ENCODE results near the gene HLA-C. TPM values are rescaled to one million over a fixed set of nuclear protein-coding genes. Genes with fewer than 3 reads are reported as not detected.
A peak's percentile ranks its signal among the peaks of the same experiment; 100 is the strongest.

The HLA-C gene
- 351 and 394 TPM in 2 replicates for total RNA-seq
- polyA plus RNA-seq, result 451 and 500 TPM in 2 replicates

GRCh38 chr6:31271641-31272357 lies at the start of gene HLA-C:
Gene HLA-C, minus strand, starts transcription at chr6:31272092. Its CDS starts 21 bp downstream, at chr6:31272071.
- no peak for TF ChIP-seq EZH2phosphoT487 (IDR thresholded peaks at IDR 0.05; ENCODE audit: low read depth, severe bottlenecking, unreplicated experiment)
- no peak for TF ChIP-seq CTCF (IDR thresholded peaks at IDR 0.05; ENCODE audit: poor library complexity)
- no peak for TF ChIP-seq EZH2 (IDR thresholded peaks at IDR 0.05; ENCODE audit: borderline replicate concordance)
- WGBS (ENCODE audit: low lambda C conversion rate, missing lambda C conversion rate), result under 1% methylated on average over 42 of the region's 62 CpGs

GRCh38 chr6:31321005-31321707 lies 49.3 kb upstream of the HLA-C start:
- Histone ChIP-seq H3K9me2 (replicated peaks; ENCODE audit: insufficient read depth) (no peaks in the 10 kb centered on the region), H4K20me1 (ENCODE audit: insufficient read depth, poor library complexity, severe bottlenecking) (no peaks in the 10 kb centered on the region), H3K4me1 (ENCODE audit: insufficient read depth) (no peaks in the 10 kb centered on the region), H2AFZ (no peak overlapping the region), H3K4me3 (no peak overlapping the region), H3K79me2 (no peaks in the 10 kb centered on the region), H3K9me3 (ENCODE audit: low read depth) (no peaks in the 10 kb centered on the region), H3K4me2 (no peak overlapping the region), H3K36me3 (replicated peaks; ENCODE audit: insufficient read depth, low read depth) (no peaks in the 10 kb centered on the region), H3K27me3 (peaks cover 1% of the 10 kb centered on the region), H3K27ac (no peak overlapping the region)
- DNase-seq (ENCODE audit: low spot score), result no peak
- TF ChIP-seq EZH2phosphoT487 (IDR thresholded peaks at IDR 0.05; ENCODE audit: low read depth, severe bottlenecking, unreplicated experiment) (no peak), EZH2 (IDR thresholded peaks at IDR 0.05; ENCODE audit: borderline replicate concordance) (no peak), CTCF (IDR thresholded peaks at IDR 0.05; ENCODE audit: poor library complexity) (no peak)
- WGBS (ENCODE audit: low lambda C conversion rate, missing lambda C conversion rate), result 24% methylated on average over 1 of the region's 1 CpG

More at GRCh38 chr6:31271641-31272357, at the start of gene HLA-C:
- Histone ChIP-seq H2AFZ (peak within 1 kb of the TSS; percentile 85), H3K27me3 (peaks cover 3% of the 10 kb centered on the region), H3K36me3 (replicated peaks; ENCODE audit: insufficient read depth, low read depth) (no peaks in the 10 kb centered on the region), H3K4me1 (ENCODE audit: insufficient read depth) (no peaks in the 10 kb centered on the region), H4K20me1 (ENCODE audit: insufficient read depth, poor library complexity, severe bottlenecking) (no peaks in the 10 kb centered on the region), H3K79me2 (no peaks in the 10 kb centered on the region), H3K4me3 (peak within 1 kb of the TSS; percentile 66), H3K27ac (peak within 1 kb of the TSS; percentile 95), H3K9me2 (replicated peaks; ENCODE audit: insufficient read depth) (no peaks in the 10 kb centered on the region), H3K4me2 (peak within 1 kb of the TSS; percentile 80), H3K9me3 (ENCODE audit: low read depth) (no peaks in the 10 kb centered on the region)
- peak; percentile 96 for DNase-seq (ENCODE audit: low spot score)

- 80% methylated on average over 2 of the region's 2 CpGs for WGBS (ENCODE audit: low lambda C conversion rate, missing lambda C conversion rate)
- TF ChIP-seq EZH2 (IDR thresholded peaks at IDR 0.05; ENCODE audit: borderline replicate concordance), result no peak
- TF ChIP-seq EZH2phosphoT487 (IDR thresholded peaks at IDR 0.05; ENCODE audit: low read depth, severe bottlenecking, unreplicated experiment), result no peak
- no peak for TF ChIP-seq CTCF (IDR thresholded peaks at IDR 0.05; ENCODE audit: poor library complexity)
Measured at GRCh38 chr6:31317036-31317435, 45.1 kb upstream of the HLA-C start.

More at GRCh38 chr6:31317036-31317435, 45.1 kb upstream of the HLA-C start:
- H3K79me2 ChIP-seq, result no peaks in the 10 kb centered on the region
- peaks cover 12% of the 10 kb centered on the region for H3K27me3 ChIP-seq
- H3K4me3 ChIP-seq, result no peak overlapping the region
- H3K4me1 ChIP-seq (ENCODE audit: insufficient read depth), result no peaks in the 10 kb centered on the region
- no peak overlapping the region for H3K4me2 ChIP-seq
- H3K27ac ChIP-seq, result no peak overlapping the region
- H3K9me3 ChIP-seq (ENCODE audit: low read depth), result no peaks in the 10 kb centered on the region
- no peaks in the 10 kb centered on the region for H4K20me1 ChIP-seq (ENCODE audit: insufficient read depth, poor library complexity, severe bottlenecking)
- H3K9me2 ChIP-seq (replicated peaks; ENCODE audit: insufficient read depth), result no peaks in the 10 kb centered on the region
- H3K36me3 ChIP-seq (replicated peaks; ENCODE audit: insufficient read depth, low read depth), result no peaks in the 10 kb centered on the region
- no peak overlapping the region for H2AFZ ChIP-seq
- DNase-seq (ENCODE audit: low spot score), result no peak

Data from hepatocyte (in vitro differentiated cells).